A673 (cell line): ENCODE data around the gene FCRLB.

Source experiments
- CTCF ChIP-seq: fragments of 300-800, 200-600 bp; sonication (generic); conservative IDR thresholded peaks from 2 replicates; pipeline ENCODE4 v1.5.1; 2017; ENCODE audit warnings: low read depth, mild to moderate bottlenecking, antibody characterized with exemption, low read length, moderate library complexity, mixed read lengths
- EZH2 ChIP-seq: fragments of 200-600 bp; sonication (generic); IDR thresholded peaks from 2 replicates; pipeline ENCODE4 v1.6.1; 2017; ENCODE audit warnings: borderline replicate concordance, low read depth, mild to moderate bottlenecking, mixed read lengths, antibody characterized with exemption, low read length; ENCODE audit not compliant: poor library complexity, severe bottlenecking

- TF ChIP-seq CTCF, result no peak
- TF ChIP-seq EZH2, result no peak
Measured at GRCh38 chr1:161771973-161772372, 50.6 kb downstream of the FCRLB start.
